H1 (cell line): ENCODE data around the gene MIER2. TPM values are rescaled to one million over a fixed set of nuclear protein-coding genes. Genes with fewer than 3 reads are reported as not detected.

Experiments used
- CTCF ChIA-PET: fragments of 300-600 bp; sonication (Branson Sonifier 250); formaldehyde crosslinking; loops from one replicate; lab custom pipeline; 2021; ENCODE audit not compliant: partially characterized antibody; lab: Charles Lee
- POLR2A ChIA-PET: fragments of 300-600 bp; sonication (Branson Sonifier 250); formaldehyde crosslinking; loops from one replicate; lab custom pipeline; 2021; ENCODE audit warnings: inconsistent platforms; ENCODE audit not compliant: partially characterized antibody; lab: Charles Lee
- DNase-seq, 2 experiments: peaks; one replicate each; pipeline versions ENCODE4 v3.0.0 to v3.0.0-alpha.2; 2010 to 2022; ENCODE audit warnings: low spot score in 2 of 2, low read depth in 1 of 2, mixed read lengths in 1 of 2
- FAIRE-seq: peaks from 2 replicates; lab custom pipeline; 2011; peaks lifted over from hg19 to GRCh38; lab: Jason Lieb, UNC
- H2AFZ ChIP-seq: 2 replicates; pipeline ENCODE4 v1.8.1; 2012; ENCODE audit warnings: low read length, inconsistent platforms
- H2AK5ac ChIP-seq: 2 replicates; pipeline ENCODE4 v1.6.1; 2013; ENCODE audit warnings: low read depth, low read length
- H2BK120ac ChIP-seq: replicated peaks from 2 replicates; pipeline ENCODE3; 2013; ENCODE audit warnings: low read depth, low read length, inconsistent platforms
- H2BK12ac ChIP-seq: 2 replicates; pipeline ENCODE4 v1.6.1; 2013; ENCODE audit warnings: low read depth, low read length
- H2BK15ac ChIP-seq: 2 replicates; pipeline ENCODE4 v1.6.1; 2013; ENCODE audit warnings: low read length
- H2BK20ac ChIP-seq: 2 replicates; pipeline ENCODE4 v1.6.1; 2013; ENCODE audit warnings: low read length
- H2BK5ac ChIP-seq: 2 replicates; pipeline ENCODE4 v1.6.1; 2013; ENCODE audit warnings: low read depth, low read length
- H3K14ac ChIP-seq: 2 replicates; pipeline ENCODE4 v1.6.1; 2013; ENCODE audit warnings: inconsistent platforms; ENCODE audit not compliant: insufficient read length
- H3K18ac ChIP-seq: 2 replicates; pipeline ENCODE4 v1.6.1; 2013; ENCODE audit warnings: low read length; ENCODE audit errors: extremely low read depth
- H3K23ac ChIP-seq: 2 replicates; pipeline ENCODE4 v1.6.1; 2013; ENCODE audit warnings: inconsistent platforms; ENCODE audit not compliant: insufficient read length
- H3K23me2 ChIP-seq: 2 replicates; pipeline ENCODE4 v1.6.1; 2013; ENCODE audit warnings: low read depth, low read length
- H3K27ac ChIP-seq: 2 replicates; pipeline ENCODE4 v1.6.1; 2011; ENCODE audit warnings: low read depth, low read length, inconsistent platforms
- H3K27me3 ChIP-seq, 4 experiments: replicated peaks in 1 of 4; 1 replicate in 1 of 4; 2 replicates in 3 of 4; pipeline versions ENCODE4 v1.6.1 to v1.8.1; 2011 to 2013; ENCODE audit warnings: low read length in 3 of 4, mild to moderate bottlenecking in 3 of 4, inconsistent platforms in 2 of 4, mixed read lengths in 2 of 4, moderate library complexity in 1 of 4; ENCODE audit not compliant: control insufficient read depth in 3 of 4, insufficient read depth in 3 of 4; ENCODE audit errors: extremely low read depth in 1 of 4
- H3K36me3 ChIP-seq, 4 experiments: 2 replicates each; pipeline versions ENCODE4 v1.6.1 to v1.8.1; 2011 to 2013; ENCODE audit warnings: mild to moderate bottlenecking in 4 of 4, low read length in 3 of 4, moderate library complexity in 2 of 4, control low read depth in 1 of 4, inconsistent platforms in 1 of 4; ENCODE audit not compliant: insufficient read depth in 4 of 4, control insufficient read depth in 2 of 4
- H3K4ac ChIP-seq: replicated peaks from 2 replicates; pipeline ENCODE3; 2013; ENCODE audit warnings: low read length, low read depth, mixed read lengths, inconsistent platforms; ENCODE audit not compliant: insufficient read length
- H3K4me1 ChIP-seq, 4 experiments: replicated peaks in 1 of 4; 1 replicate in 1 of 4; 2 replicates in 3 of 4; pipeline versions ENCODE4 v1.6.1 to v1.8.1; 2011 to 2013; ENCODE audit warnings: low read length in 3 of 4, inconsistent platforms in 2 of 4, mixed read lengths in 1 of 4; ENCODE audit not compliant: insufficient read depth in 4 of 4, control insufficient read depth in 3 of 4
- H3K4me2 ChIP-seq, 2 experiments: 2 replicates each; pipeline versions ENCODE4 v1.6.1 to v1.8.1; 2011 to 2013; ENCODE audit warnings: low read depth in 2 of 2, low read length in 2 of 2, control low read depth in 1 of 2, inconsistent platforms in 1 of 2, mild to moderate bottlenecking in 1 of 2; ENCODE audit not compliant: insufficient read depth in 1 of 2
- H3K4me3 ChIP-seq, 4 experiments: fragments of 200-600, 300-600 bp in 1 of 4; sonication (generic), shearing (Covaris generic), sonication (Bioruptor Twin) in 1 of 4; 2 replicates each; pipeline versions ENCODE4 v1.5.1 to v1.8.1; 2011 to 2016; ENCODE audit warnings: low read length in 4 of 4, low read depth in 3 of 4, control low read depth in 2 of 4, inconsistent platforms in 2 of 4, mild to moderate bottlenecking in 2 of 4, mixed read lengths in 1 of 4, moderate library complexity in 1 of 4; ENCODE audit not compliant: insufficient read depth in 2 of 4; ENCODE audit errors: extremely low read depth in 1 of 4
- H3K56ac ChIP-seq: replicated peaks from 2 replicates; pipeline ENCODE3; 2013; ENCODE audit warnings: low read depth, mild to moderate bottlenecking, mixed read lengths, low read length, inconsistent platforms; ENCODE audit not compliant: insufficient read length
- H3K79me1 ChIP-seq: 2 replicates; pipeline ENCODE4 v1.6.1; 2013; ENCODE audit warnings: low read depth, low read length, control low read depth
- H3K79me2 ChIP-seq, 2 experiments: 2 replicates each; pipeline versions ENCODE4 v1.6.1 to v1.8.1; 2012 to 2013; ENCODE audit warnings: low read length in 2 of 2, mild to moderate bottlenecking in 2 of 2, inconsistent platforms in 1 of 2; ENCODE audit not compliant: insufficient read depth in 2 of 2, control insufficient read depth in 1 of 2
- H3K9ac ChIP-seq, 4 experiments: replicated peaks in 1 of 4; 1 replicate in 1 of 4; 2 replicates in 3 of 4; pipeline versions ENCODE4 v1.6.1 to v1.8.1; 2011 to 2013; ENCODE audit warnings: low read depth in 3 of 4, low read length in 3 of 4, control low read depth in 2 of 4, mild to moderate bottlenecking in 2 of 4, moderate library complexity in 2 of 4, inconsistent platforms in 1 of 4; ENCODE audit errors: extremely low read depth in 1 of 4
- H3K9me3 ChIP-seq, 2 experiments: 2 replicates each; pipeline versions ENCODE4 v1.6.1 to v1.8.1; 2012 to 2013; ENCODE audit warnings: mild to moderate bottlenecking in 2 of 2, moderate library complexity in 2 of 2, control low read depth in 1 of 2, inconsistent platforms in 1 of 2, low read depth in 1 of 2, low read length in 1 of 2, mixed read lengths in 1 of 2; ENCODE audit not compliant: insufficient read depth in 2 of 2
- H4K20me1 ChIP-seq, 2 experiments: replicated peaks in 1 of 2; 2 replicates each; pipeline versions ENCODE3 to v1.8.1; 2011 to 2013; ENCODE audit warnings: inconsistent platforms in 2 of 2, low read length in 2 of 2, mild to moderate bottlenecking in 1 of 2; ENCODE audit not compliant: insufficient read depth in 2 of 2, control insufficient read depth in 1 of 2
- H4K5ac ChIP-seq: 2 replicates; pipeline ENCODE4 v1.6.1; 2013; ENCODE audit warnings: low read length, low read depth, mixed read lengths, inconsistent platforms; ENCODE audit not compliant: insufficient read length
- H4K8ac ChIP-seq: 2 replicates; pipeline ENCODE4 v1.8.0; 2013; ENCODE audit warnings: mild to moderate bottlenecking, moderate library complexity, low read length, inconsistent platforms; ENCODE audit not compliant: insufficient read depth; ENCODE audit errors: extremely low read depth
- H4K91ac ChIP-seq: replicated peaks from 2 replicates; pipeline ENCODE3; 2013; ENCODE audit warnings: low read length, mixed read lengths, inconsistent platforms; ENCODE audit not compliant: insufficient read length
- ASH2L ChIP-seq: fragments of 200-600, 300-600 bp; sonication (generic); IDR thresholded peaks from one replicate; pipeline ENCODE4 v1.7.1; 2017; ENCODE audit warnings: low read length
- CREB1 ChIP-seq: IDR thresholded peaks from 2 replicates; pipeline ENCODE4 v1.6.1; 2012; ENCODE audit warnings: inconsistent platforms
- JUND ChIP-seq: IDR thresholded peaks from 2 replicates; pipeline ENCODE4 v1.6.1; 2011; ENCODE audit warnings: mild to moderate bottlenecking, improper control_type of control experiment, low read length
- MAFK ChIP-seq: IDR thresholded peaks from 2 replicates; pipeline ENCODE4 v1.6.1; 2012; ENCODE audit warnings: low read depth, mild to moderate bottlenecking, improper control_type of control experiment, low read length
- SAP30 ChIP-seq: fragments of 300-600 bp; sonication (generic); IDR thresholded peaks from 2 replicates; pipeline ENCODE4 v1.7.1; 2012; ENCODE audit warnings: low read length, moderate library complexity, mild to moderate bottlenecking, inconsistent platforms; ENCODE audit not compliant: insufficient read depth, insufficient replicate concordance
- SIX5 ChIP-seq: IDR thresholded peaks from 2 replicates; pipeline ENCODE4 v1.6.1; 2011; ENCODE audit warnings: mild to moderate bottlenecking, low read depth, low read length
- SP2 ChIP-seq: IDR thresholded peaks from 2 replicates; pipeline ENCODE4 v1.6.1; 2012; ENCODE audit warnings: mild to moderate bottlenecking, low read length, inconsistent platforms
- TEAD4 ChIP-seq: IDR thresholded peaks from 2 replicates; pipeline ENCODE4 v1.6.1; 2012; ENCODE audit warnings: low read depth, low read length, inconsistent platforms, mixed read lengths
- WGBS, 2 experiments: shearing (Covaris generic) in 1 of 2; methylation state at CpG; one replicate each; pipeline versions ENCODE4 v1.1.6 to v1.1.7; 2013 to 2015; ENCODE audit warnings: low lambda C conversion rate in 2 of 2, mixed read lengths in 2 of 2, inconsistent platforms in 1 of 2, low coverage in 1 of 2, missing lambda C conversion rate in 1 of 2; ENCODE audit not compliant: insufficient replicate concordance in 2 of 2, insufficient coverage in 1 of 2, insufficient read length in 1 of 2; ENCODE audit errors: extremely low coverage in 1 of 2, missing lambda C conversion rate in 1 of 2; 5-methylcytosine and 5-hydroxymethylcytosine counted together
- polyA plus RNA-seq, 7 experiments: library from polyadenylated mRNA; depleted of rRNA in 3 of 7; stranded (reverse) in 5 of 7; unstranded in 2 of 7; fragments of >200 nt in 5 of 7; fragments of 200-250 nt in 2 of 7; gene quantifications; 1 replicate in 5 of 7; 2 replicates in 1 of 7; 4 replicates in 1 of 7; pipeline versions ENCODE4 v1.2.1 to v1.2.3, GENCODE V29; 2011 to 2013; ENCODE audit warnings: missing spikeins in 2 of 7, mixed read lengths in 2 of 7
- total RNA-seq: library from RNA; stranded (reverse); fragmentation: NEBNext Ultra II Directional; extraction: Animal tissue kit (Norgen Biotek cat#: 25700); gene quantifications from 2 replicates; pipeline ENCODE4 v1.2.1, GENCODE V29; 2021
- TF ChIP-seq, protein P1 (sequence below): IDR thresholded peaks from 2 replicates; pipeline ENCODE4 v1.6.1; 2012; ENCODE audit warnings: low read length, inconsistent platforms

MIER2 gene
- total and polyA plus RNA-seq, 2 of the 8 experiments (the other 6 are each of a cell fraction or from before 2014, with no cell fraction given), result 30.3 to 48.3 TPM

DNA sequence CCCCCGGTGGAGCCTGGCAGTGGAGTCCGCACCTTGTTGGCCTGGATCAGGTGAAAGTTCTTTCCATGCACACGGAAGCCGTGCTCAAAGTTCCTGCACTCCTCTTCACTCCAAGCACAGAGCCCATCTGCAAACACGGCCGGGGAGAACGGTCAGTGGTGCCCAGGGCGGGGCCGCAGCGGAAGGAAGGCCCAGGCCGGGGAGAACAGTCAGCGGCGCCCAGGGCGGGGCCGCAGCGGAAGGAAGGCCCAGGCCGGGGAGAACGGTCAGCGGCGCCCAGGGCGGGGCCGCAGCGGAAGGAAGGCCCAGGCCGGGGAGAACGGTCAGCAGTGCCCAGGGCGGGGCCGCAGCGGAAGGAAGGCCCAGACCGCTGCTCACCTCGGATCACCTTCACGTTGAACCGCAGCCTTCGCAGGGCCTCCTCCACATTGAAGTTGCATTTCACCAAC lies 32.8 kb downstream of the MIER2 start:
- WGBS, 2 experiments, result 97% methylated on average over 17 of the region's 33 CpGs; no CpG with 5 or more reads in 1 of the 2 experiments
- Histone ChIP-seq H3K4me2 (no peak overlapping the region), H3K79me1 (peaks cover 7% of the 10 kb centered on the region), H2BK15ac (no peak overlapping the region), H3K23ac (no peak overlapping the region), H4K20me1 (peaks cover 10 to 28% of the 10 kb centered on the region in 2 experiments), H3K9ac (no peak overlapping the region), H3K27me3 (no peaks in the 10 kb centered on the region), H3K27ac (no peak overlapping the region), H3K56ac (no peak overlapping the region), H3K14ac (no peak overlapping the region), H2BK120ac (no peak overlapping the region), H3K4ac (no peak overlapping the region), H2AFZ (no peak overlapping the region), H3K79me2 (peaks cover 0 to 9% of the 10 kb centered on the region in 2 experiments; a peak in 1 of 4 replicates), H2BK20ac (no peak overlapping the region), H3K4me1 (no peaks in the 10 kb centered on the region; a peak in 1 of 7 replicates), H4K8ac (no peak overlapping the region), H3K9me3 (no peaks in the 10 kb centered on the region), H3K4me3 (no peak overlapping the region), H3K36me3 (peaks cover 8 to 39% (median 27%) of the 10 kb centered on the region in 4 experiments; a peak in 7 of 8 replicates), H2BK5ac (no peak overlapping the region), H3K23me2 (no peaks in the 10 kb centered on the region), H3K18ac (no peak overlapping the region), H4K5ac (no peak overlapping the region), H2BK12ac (no peak overlapping the region), H2AK5ac (no peak overlapping the region), H4K91ac (no peak overlapping the region)
- no peak for FAIRE-seq
- ChIA-PET POLR2A (no interaction called here), CTCF (no interaction called here)
- no peak for DNase-seq
- TF ChIP-seq ASH2L (no peak), MAFK (no peak), JUND (no peak), SP2 (no peak), TEAD4 (no peak), SIX5 (no peak), SAP30 (no peak), CREB1 (no peak)
- TF ChIP-seq, protein P1, sequence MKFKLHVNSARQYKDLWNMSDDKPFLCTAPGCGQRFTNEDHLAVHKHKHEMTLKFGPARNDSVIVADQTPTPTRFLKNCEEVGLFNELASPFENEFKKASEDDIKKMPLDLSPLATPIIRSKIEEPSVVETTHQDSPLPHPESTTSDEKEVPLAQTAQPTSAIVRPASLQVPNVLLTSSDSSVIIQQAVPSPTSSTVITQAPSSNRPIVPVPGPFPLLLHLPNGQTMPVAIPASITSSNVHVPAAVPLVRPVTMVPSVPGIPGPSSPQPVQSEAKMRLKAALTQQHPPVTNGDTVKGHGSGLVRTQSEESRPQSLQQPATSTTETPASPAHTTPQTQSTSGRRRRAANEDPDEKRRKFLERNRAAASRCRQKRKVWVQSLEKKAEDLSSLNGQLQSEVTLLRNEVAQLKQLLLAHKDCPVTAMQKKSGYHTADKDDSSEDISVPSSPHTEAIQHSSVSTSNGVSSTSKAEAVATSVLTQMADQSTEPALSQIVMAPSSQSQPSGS, result no peak
